Measurements from ENCODE around the gene MRPS11.
"Not testable (repeated sequence)": the region's sequence is repeated elsewhere in the genome, so short reads cannot be mapped to it uniquely, and the experiment has no call there.

Gene MRPS11

GRCh38 chr15:88467073-88467934, at the start of gene MRPS11, which contains the start of gene MRPL46:
MRPS11 (plus strand) TSS chr15:88467708; CDS start chr15:88467718, 10 bp downstream.
MRPL46 (minus strand) TSS chr15:88467388; CDS start chr15:88467377, 11 bp downstream.
- DNase-seq: peak; percentile 88

GRCh38 chr15:88419830-88420229, 47.7 kb upstream of the MRPS11 start:
- no peak for DNase-seq

GRCh38 chr15:88423331-88423730, 44.2 kb upstream of the MRPS11 start:
- no peak for DNase-seq

- no peak for DNase-seq
Measured at GRCh38 chr15:88426304-88426703, 41.2 kb upstream of the MRPS11 start.

- DNase-seq: no peak
Measured at GRCh38 chr15:88428053-88428452, 39.5 kb upstream of the MRPS11 start.

- DNase-seq: no peak
Measured at GRCh38 chr15:88428805-88429605, 38.5 kb upstream of the MRPS11 start.

- no peak for DNase-seq
Measured at GRCh38 chr15:88430051-88430450, 37.5 kb upstream of the MRPS11 start.

- no peak for DNase-seq
Measured at GRCh38 chr15:88431441-88431840, 36.1 kb upstream of the MRPS11 start.

- DNase-seq: no peak
Measured at GRCh38 chr15:88433046-88433685, 34.3 kb upstream of the MRPS11 start.

- DNase-seq: not testable (repeated sequence)
Measured at GRCh38 chr15:88434106-88434505, 33.4 kb upstream of the MRPS11 start.

GRCh38 chr15:88438181-88438580, 29.3 kb upstream of the MRPS11 start:
- DNase-seq: no peak

- no peak for DNase-seq
Measured at GRCh38 chr15:88440021-88440420, 27.5 kb upstream of the MRPS11 start.

GRCh38 chr15:88441076-88441730, 26.3 kb upstream of the MRPS11 start:
- DNase-seq: no peak

GRCh38 chr15:88447206-88447605, 20.3 kb upstream of the MRPS11 start:
- no peak for DNase-seq

- DNase-seq: no peak
Measured at GRCh38 chr15:88447741-88448140, 19.8 kb upstream of the MRPS11 start.

- peak; percentile 3 for DNase-seq
Measured at GRCh38 chr15:88448991-88449461, 18.5 kb upstream of the MRPS11 start.

- no peak for DNase-seq
Measured at GRCh38 chr15:88449581-88449980, 17.9 kb upstream of the MRPS11 start.

- peak; percentile 39 for DNase-seq
Measured at GRCh38 chr15:88450125-88450798, 17.2 kb upstream of the MRPS11 start.

- no peak for DNase-seq
Measured at GRCh38 chr15:88453651-88454050, 13.9 kb upstream of the MRPS11 start.

- DNase-seq: no peak
Measured at GRCh38 chr15:88454236-88454635, 13.3 kb upstream of the MRPS11 start.

- peak; percentile 80 for DNase-seq
Measured at GRCh38 chr15:88454867-88455810, 12.4 kb upstream of the MRPS11 start.
